ENCODE data around the gene OPA1.

The OPA1 gene

DNA sequence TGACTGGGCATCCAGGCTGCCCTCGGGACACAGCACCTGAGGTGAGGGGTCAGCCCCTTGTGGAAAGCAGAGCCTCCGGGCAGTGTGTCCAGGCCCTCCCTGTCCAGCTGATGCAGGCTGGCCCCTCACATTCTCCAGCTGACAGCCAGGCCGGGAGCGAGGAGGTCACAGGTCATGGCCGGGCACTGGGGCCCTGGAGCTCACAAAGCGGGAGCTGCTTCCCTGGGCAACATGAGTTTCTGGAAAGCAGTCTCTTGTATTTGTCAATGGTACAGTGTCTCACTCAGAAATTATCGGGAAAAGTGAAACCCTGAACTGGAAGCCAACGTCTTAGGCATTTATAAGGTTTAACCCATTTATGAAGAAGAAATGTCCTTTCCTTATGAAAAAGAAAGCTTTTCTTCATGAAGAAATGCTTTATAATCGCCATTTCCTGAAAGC lies 118.5 kb downstream of the OPA1 start:
- DNase-seq = no peak

DNA sequence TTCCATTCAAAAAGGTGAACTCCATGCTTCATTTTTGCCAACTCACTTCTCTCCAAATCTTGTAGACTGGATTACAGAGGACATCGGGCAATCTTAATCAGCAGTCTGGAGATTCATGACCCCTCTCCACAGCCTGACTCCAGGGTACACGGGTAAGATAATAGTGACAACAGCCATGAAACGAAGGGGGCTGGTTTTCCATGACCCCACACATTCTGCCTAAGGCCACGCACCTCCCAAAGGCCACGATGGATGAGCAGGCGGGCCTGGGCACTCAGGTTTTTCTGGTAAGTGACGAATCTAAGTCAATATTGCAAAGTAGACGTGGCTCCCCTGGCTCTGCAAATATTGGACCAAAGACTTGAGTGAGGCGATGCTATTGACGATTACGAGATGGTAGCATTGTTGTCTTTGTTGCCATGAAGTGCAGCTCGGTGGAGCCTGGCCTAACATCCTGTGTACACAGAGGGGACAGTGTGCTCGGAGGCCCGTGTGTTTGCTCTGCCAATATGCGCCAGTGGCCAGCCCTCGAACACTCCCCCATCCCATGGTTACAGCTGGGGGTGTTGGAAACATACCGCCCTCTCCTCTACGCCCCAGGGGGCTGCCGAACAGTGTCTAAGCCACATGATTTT lies 119.1 kb downstream of the OPA1 start:
- no peak for DNase-seq

DNA sequence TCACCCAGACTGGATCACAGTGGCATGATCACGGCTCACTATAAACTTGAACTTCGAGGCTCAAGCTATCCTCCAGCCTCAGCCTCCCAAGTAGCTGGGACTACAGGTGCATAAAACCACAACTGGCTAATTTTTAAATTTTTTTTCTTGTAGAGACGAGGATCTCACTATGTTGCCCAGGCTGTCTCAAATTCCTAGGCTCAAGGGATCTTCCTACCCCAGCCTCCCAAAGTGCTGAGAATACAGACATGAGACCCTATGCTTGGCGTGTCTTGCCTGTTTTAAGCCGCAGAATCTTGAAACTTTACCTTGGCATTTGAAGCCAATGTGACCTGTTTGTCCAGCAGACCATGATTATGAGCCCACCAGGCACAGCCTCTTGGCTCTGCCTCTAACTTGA lies 119.9 kb downstream of the OPA1 start:
- no peak for DNase-seq

DNA sequence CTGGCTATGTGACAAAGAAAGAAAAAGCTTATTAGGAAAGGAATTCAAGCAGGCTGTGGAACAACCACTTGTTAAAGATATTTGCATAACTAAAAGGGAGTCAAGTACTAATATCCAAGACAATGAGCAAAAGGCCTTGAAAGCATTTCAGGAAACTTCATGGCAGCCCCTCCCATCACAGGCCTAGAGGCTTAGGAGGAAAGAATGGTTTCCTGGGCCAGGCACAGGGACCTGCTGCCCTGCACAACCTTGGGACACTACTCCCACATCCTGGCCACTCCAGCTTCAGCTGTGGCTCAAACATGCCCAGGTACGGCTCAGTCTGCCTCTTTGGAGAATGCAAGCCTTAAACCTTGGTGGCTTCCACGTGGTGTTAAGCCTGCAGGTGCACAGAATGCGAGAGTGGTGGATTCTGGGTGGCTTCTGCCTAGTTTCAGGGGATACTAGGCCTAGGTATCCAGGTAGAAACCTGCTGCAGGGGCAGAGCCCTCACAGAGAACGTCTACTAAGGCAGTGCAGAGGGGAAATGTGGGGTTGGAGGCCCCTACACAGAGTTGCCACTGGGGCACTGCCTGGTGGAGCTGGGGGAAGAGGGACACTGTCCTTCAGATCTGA lies 121.6 kb downstream of the OPA1 start:
- DNase-seq = no peak

DNA sequence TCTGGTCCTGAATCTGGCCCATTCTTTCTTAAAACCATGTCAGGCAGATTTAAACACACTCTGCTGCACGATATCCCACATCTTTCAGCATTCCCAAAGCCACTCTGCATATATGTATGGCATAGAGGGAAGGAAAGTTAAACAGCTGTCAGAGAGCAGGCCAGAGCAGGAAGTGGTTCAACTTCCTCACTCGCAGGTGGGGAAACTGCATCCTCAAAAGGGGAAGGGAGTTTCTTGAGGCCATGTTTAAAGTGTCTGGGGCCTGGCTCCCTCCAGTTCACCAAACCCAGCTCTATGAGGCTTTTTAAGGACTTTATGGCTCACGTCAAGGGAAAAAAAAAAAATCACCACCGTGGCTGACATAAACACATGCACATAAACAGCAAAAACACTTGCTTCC lies 123.1 kb downstream of the OPA1 start:
- DNase-seq = no peak

DNA sequence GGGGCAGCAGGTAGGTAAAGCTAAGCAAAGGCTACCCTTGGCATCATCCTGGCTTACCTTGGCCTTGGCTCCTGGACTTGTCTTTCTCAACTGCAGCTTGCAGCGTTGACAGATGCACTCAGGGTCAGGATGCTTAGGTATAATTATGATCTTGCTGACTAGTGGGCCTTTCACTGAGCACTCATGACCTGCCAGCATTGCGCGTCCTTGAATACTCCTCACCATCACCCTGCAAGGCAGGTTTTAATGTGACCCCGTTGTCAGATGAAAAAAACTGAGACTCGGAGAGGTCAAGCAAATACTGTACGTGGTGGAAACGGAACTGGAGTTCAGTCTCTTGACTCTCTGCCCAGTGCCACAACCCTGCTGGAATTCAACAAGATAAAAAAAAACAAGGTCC lies 126.7 kb downstream of the OPA1 start:
- no peak for DNase-seq

DNA sequence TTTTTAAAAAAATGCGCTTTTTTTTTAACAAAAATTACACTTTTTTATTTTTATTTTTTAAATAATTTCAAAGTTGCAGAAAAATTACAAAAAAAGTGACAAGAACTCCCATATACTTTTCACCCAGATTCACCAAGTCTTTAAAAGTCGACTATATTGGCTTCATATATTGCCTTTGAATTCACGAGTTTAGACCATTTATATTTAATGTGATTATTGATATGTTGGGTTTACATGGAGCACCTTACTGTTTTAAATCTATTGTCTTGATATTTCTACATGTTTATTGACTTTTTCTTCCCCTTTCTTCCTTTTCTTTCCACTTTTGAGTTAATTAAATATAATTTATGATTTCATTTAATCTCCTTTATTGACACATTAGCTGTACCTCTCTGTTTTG lies 127.2 kb downstream of the OPA1 start:
- no peak for DNase-seq

DNA sequence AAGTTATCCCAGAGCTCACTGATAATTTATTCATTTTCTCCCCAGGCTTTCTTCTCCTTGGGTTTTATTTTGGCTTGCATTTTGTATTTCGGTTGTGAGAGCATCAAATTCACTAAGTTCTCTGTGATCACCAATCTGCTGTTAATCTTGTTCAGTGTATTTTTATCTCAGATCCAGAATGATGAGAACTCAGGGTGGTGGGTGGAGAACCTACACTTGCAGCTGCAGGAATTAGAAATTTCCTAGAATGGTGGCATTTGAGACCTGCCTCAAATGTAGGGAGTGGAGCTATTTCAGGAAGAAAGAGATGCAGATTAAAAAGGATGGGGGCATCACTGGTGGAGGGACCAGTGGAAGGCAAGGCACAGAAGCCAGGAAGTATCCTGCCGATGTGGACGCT lies 129.6 kb downstream of the OPA1 start:
- DNase-seq = no peak

DNA sequence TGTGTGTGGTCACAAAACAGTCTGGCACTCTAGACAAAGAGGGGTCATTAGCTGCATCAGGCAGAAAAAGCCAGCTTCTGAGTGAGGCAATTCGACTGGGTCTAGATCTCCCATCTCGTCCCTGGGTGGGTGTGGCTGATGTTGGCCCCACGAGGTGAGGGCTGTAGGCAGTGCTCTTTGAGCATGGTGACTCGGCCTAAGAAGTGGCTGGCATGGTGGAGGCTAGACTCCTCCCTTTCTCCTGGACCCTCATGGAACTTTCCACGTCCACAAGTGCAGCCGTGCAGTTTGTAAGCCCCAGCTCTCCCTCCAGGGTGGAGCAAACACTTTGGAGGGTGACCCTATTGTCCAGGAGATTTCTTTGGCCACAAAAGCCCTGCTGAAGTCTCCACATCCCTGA lies 134.1 kb downstream of the OPA1 start:
- DNase-seq = no peak

DNA sequence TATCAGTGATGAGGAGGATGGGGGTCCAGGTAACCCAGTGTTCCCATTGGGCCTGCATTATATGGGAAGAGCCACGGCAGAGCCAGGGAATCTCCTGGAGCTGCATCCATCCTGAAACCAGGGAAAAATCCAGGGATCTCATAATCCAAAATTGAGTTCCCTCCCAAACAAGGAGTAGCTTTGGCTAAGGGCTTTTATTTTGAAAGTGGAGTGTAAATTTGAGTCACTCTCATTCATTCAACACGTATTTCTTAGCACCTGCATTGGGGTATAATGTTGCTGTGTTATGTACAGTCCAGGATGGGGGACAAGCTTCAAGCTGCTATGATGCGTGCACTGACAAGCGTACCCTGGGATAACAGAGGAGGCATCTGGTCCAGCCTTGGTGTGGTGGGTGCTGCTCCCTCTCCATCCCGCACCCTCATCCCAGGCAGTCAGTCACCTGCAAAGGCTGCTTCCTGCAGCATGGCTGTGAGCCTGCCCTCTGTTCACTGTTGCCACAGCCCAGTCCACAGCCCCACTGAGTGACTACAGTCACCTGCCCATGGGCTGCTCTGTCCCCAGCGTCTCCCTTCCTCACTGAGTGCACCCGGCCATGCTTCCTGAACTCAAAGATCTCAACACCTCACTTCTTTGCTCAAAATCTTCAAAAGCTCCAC lies 135.6 kb downstream of the OPA1 start:
- no peak for DNase-seq

DNA sequence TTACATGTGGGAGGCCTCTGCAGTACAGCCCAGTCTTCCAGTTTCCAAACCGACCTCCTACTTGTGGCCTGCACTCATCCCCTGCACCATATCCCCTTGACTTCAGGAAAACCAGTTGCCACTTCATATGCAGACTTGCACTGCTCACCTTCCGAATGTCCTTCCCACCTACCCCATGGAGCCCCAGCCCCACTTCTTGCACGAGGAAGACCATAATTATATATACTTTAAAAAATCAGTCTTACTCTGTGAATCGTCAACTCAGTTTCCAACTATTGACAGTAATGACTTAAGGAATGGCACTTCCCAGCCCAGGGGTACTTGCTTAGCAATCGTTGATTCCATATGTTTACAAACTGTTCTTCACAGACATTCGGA lies 136.1 kb downstream of the OPA1 start:
- no peak for DNase-seq

DNA sequence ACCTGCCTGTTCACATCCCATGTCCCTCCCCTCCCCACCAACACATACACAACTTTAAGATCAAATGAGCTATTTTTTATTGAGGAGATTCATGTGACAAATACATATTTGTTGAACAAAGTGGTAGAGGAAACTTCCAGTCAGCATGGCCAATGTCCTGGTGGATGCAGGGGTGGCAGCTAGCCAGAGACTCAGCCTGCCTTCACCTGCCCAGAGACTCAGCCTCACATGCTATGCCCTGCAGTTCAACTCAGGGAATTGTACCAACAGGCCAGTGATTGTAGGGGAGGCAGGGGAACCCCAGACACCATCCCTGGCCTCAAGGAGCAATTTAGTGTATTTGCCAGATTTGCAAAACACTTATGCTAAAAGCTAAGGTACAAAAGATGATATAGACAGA lies 136.6 kb downstream of the OPA1 start:
- DNase-seq = no peak

DNA sequence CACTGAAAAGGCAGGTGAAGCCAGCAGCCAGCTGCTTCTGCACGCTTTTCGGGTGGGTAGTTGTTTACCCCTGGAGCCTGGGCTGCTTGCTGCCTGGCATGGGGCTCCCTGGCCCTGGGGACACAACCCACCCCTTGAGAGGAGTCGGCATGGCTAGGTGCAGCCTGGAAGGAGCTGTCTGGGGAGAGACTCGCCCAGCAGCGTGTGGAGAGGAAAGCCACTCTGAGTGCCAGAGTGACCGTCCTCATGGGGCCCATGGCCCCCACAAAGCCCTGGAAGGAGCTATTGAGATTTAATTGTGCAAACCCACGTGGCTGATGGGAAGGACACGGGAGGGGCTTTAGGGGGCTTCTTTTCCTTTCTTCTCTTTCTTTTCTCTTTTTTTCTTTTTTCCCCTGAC lies 137.5 kb downstream of the OPA1 start:
- no peak for DNase-seq

DNA sequence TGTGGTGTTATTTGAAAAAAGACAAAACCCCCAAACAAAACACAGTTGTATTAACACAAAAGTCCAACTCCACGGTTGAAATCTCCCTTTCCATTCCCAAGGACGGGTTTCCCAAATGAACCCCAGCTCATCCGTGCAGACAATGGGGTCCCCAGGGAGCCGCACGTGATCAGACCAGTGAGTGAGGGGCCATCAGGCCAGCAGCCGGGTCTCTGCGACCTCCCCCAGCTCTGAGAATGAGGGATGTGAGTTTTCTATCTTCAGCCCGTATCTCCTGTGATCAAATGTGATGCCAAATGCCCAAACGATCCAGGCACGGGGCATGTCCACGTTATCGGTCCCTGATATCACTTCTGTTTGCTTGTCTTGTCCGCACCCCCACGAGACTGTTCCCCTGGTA lies 138.0 kb downstream of the OPA1 start:
- DNase-seq = no peak

DNA sequence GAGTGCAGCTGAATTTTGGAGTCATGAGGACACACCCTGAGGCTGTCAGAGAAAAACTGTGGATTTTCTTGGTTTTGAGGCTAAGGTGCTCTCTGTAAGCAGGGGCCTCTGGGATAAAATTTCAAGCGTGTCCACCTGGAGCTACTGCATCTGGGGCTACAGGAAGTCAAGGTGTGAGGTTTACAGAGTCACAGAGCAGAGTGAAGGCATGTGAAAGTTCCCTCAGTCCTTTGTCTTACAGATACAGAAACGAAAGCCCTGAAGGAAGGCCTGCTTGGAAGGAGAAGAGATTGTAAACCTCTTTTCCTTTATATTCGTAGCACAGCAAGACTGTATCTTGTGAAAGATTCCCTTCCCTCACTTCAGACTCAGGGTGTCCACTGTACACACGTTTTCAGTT lies 138.6 kb downstream of the OPA1 start:
- no peak for DNase-seq

DNA sequence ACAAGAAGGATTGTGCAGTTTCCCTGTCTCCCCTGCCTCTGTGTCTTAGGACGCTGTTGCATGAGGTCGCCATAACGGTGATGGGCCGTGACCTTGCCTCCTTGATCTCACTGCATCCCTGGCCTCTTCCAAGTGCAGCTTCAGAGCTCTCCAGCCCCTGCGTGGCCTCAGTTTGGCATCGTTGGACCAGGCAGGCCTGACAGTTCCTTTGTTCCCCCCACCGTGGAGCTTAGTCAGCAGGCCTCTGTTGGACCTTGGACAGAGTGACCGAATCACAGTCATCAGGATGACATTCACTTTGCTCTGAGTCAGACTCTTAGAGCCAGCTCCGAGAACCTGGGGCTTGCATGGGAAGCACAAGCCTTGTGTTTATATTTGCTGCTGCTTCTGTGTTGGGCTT lies 139.4 kb downstream of the OPA1 start:
- no peak for DNase-seq

DNA sequence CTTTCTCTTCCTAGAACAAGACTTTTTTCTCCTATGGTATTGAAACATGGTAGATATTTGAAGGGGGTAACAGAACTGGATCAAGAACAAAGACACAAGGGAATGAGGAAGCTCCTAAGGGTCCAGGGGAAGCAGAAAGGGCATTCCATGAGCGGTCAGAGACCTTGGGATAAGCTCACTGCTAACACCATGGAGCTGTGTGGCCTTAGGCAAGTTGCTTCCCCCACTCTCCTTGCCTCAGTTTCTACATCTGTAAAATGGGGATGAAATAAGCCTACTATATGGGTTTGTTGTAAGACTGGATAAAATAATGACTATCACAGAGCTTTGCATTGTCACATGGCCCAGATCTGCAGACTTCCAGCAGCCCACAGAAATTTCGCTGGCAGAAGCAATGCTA lies 139.8 kb downstream of the OPA1 start:
- no peak for DNase-seq

DNA sequence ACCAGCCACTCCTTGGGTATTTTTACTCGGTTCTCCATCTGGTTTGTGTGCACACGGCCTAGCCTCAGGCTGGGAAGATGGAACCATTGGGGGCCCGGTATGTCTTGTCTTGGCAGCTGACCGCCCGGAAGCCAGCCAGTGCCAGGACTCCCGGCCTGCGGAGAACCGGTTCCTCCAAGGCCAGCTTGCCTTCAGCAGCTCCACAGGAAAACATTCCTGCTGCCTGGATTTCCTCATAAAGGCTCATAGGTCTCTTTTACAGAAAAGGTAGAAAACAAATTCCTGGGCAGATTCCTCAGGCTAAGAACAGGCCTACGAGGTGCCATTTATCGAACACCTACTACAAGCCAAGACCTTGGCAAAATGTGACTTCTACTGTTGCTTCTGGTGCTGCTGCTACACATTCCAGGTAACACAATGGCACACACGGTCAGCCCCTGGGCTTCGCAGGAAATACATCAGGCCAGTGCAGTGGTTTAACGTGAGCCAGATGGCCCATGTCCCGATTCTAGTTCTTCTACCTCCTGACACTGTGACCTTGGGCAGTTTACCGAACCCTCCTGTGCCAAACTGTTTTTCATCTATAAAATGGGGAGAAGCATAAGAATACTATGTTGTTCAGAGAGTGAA lies 141.8 kb downstream of the OPA1 start:
- no peak for DNase-seq

DNA sequence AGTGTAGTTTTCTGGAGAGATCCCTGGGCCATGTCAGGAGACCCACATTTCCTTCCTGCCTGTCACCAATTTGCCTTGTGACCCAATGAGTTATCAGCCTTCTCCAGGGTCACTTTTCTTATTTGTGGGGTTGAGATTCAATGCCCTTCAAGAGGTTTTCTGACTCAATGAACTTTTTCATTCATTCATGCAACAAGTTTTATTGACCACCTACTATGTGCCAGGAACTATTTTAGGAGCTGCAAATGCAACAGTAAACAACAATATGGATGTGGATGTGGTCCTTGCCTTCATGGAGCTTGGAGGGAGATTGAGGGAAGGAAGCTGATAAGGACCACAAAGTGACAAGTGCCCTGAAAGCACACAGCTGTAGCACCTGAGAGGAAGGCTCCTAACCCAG lies 142.8 kb downstream of the OPA1 start:
- DNase-seq = no peak

DNA sequence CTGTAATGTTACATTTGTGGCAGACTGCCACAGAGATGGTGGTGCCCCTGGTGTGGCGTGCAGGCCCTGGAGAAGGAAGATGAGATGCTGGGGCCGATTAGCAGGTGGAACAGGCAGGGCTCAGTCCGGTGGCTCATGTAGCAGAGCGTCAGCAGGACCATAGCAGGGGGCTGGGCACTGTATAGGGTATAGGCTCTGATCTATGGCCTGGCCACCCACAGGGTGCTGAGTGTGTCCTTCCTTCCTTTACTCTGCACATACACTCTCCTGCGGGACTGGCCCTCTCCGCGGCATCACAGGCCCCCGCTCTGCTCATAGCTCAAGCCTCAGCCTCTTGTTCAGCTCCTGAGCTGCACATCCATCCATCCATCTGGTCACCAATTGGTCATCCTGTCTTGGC lies 143.6 kb downstream of the OPA1 start:
- no peak for DNase-seq

DNA sequence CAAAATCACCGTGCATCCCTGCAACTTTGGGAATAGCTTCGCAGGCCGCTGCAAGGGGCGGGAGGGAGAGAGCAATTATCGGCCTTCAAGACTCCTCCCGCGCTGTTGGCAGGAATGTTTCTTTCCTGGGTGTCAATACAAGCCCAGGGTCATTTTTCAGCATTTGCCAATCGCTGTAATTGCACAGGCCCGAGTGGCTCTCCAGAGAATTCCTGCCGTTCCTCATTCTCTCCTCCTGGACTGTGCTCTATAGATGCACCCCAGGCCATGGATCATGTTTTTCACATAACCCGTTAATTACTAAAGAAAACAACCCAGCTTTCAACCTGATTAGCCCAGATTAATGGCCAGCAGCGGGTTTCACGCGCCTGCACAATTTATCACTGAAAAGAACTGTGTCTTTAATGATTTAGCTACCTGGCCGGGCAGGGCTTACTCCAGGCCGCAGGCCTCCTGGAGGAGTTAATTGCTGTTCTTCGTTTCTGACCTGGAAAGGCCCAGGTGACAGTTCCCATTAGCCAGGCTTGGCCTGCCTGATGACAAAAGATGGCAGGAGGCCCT lies 144.3 kb downstream of the OPA1 start:
- no peak for DNase-seq

DNA sequence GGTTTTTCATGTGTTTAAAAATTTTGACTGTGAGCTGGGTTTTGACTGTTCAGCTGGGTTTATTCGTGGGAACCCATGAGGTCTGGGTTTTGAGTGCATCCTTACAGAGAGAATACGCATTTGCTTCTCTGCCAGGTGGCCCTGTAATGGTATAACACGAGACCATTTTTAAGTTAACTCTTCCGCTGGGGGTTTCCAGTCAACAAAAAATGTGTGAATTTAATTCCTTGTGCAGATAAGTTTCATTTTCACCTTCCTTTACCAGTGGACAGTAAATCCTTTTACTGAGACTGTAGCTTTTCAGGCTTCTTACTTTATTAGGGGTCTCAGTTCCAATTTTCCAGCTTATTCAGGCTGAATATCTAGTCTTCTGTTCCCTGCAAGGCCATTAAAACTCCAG lies 149.6 kb downstream of the OPA1 start:
- DNase-seq = no peak

DNA sequence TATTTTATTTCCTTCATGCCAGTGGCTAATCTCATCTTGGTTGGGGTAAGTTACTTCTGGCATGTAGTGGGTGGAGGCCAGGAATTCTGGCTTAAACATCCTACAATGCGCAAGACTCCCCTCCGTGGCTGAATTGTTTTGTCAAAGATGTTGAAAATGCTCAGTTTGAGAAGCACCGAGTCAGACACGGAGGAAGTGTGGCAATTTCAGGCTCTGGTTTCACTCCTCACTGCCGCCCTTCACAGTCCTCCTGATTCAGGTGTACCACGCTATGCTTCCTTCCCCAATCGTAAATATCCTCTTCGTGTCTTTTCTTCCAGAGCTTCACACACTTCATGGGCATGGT lies 150.7 kb downstream of the OPA1 start:
- DNase-seq = no peak

Measured in T-helper 2 cell (primary cell).